Measurements from ENCODE around the gene ANKRD11. TPM values are rescaled to one million over a fixed set of nuclear protein-coding genes. Genes with fewer than 3 reads are reported as not detected.

Gene ANKRD11
- total RNA-seq, 4 donors from 2014 or later: 49.8 to 114 (median 82.2) TPM

GRCh38 chr16:89406277-89406888, 84.0 kb downstream of the ANKRD11 start:
- DNase-seq (ENCODE audit: low spot score): no peak
- no peak for ATAC-seq (ENCODE audit: low FRiP score)
- TF ChIP-seq, protein P1, sequence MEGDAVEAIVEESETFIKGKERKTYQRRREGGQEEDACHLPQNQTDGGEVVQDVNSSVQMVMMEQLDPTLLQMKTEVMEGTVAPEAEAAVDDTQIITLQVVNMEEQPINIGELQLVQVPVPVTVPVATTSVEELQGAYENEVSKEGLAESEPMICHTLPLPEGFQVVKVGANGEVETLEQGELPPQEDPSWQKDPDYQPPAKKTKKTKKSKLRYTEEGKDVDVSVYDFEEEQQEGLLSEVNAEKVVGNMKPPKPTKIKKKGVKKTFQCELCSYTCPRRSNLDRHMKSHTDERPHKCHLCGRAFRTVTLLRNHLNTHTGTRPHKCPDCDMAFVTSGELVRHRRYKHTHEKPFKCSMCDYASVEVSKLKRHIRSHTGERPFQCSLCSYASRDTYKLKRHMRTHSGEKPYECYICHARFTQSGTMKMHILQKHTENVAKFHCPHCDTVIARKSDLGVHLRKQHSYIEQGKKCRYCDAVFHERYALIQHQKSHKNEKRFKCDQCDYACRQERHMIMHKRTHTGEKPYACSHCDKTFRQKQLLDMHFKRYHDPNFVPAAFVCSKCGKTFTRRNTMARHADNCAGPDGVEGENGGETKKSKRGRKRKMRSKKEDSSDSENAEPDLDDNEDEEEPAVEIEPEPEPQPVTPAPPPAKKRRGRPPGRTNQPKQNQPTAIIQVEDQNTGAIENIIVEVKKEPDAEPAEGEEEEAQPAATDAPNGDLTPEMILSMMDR (IDR thresholded peaks at IDR 0.05): no peak

DNA sequence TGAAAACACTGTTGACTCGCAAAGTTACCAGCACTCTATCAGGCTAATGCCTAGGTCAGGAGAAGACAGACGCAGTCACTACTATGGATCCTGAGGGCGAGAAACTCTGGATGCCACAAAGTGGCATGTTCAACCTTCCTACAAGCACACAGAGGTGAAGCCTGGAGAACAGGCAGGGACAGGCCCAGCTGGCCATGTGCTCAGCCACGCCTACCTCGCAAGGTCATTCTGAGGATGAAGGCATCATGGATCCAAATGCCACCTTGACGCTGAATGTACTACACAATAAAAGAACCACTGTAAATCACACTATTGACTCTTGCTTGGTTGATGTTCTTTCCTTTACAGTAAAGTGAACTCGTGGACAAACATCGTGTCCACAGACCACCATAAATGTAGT, 85.8 kb downstream of the ANKRD11 start:
- no peak for ATAC-seq (ENCODE audit: low FRiP score)
- TF ChIP-seq, protein P1 (IDR thresholded peaks at IDR 0.05): no peak

GRCh38 chr16:89402962-89403361, 87.4 kb downstream of the ANKRD11 start:
- TF ChIP-seq, protein P1 (IDR thresholded peaks at IDR 0.05): no peak
- no peak for ATAC-seq (ENCODE audit: low FRiP score)
- no peak for DNase-seq (ENCODE audit: low spot score)

More for the DNA sequence above, 85.8 kb downstream of the ANKRD11 start:
- DNase-seq (ENCODE audit: low spot score): no peak

DNA sequence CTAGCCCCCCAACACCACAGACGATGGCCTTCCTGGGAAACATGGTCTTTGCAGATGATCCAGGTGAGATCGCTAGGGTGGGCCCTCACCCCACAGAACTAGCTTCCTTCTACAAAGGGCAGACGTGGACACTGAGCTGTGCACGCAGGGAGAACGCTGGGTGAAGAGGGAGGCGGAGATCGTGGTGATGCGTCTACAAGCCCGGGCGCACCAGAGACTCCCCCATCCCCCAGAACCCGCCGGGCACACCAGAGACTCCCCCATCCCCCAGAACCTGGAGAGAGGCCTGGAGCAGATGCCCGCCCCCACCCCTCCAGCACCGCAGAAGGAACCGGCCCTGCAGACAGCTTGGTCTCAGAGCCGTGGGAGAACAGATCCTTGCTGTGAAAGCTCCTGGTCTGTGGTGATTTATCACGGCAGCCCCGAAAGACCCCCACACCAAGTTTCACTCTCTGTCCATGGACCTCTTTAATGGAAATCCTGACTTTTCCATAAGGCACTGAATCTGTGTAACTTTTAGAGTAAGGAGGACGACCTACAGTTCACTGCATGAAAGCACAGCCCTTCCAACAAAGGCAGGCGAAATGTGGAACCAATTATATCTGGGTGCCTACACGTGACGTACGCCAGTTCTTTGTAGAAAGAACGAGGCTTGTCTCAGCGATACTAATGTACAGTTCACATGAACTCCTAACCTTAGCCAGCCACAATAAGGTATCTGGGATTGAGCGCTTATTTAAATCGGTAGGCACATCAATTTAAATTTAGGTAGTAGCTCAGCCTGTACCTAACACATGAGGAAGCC, 88.5 kb downstream of the ANKRD11 start:
- TF ChIP-seq, protein P1 (IDR thresholded peaks at IDR 0.05): no peak
- DNase-seq (ENCODE audit: low spot score) (no peak), ATAC-seq (ENCODE audit: low FRiP score) (no peak)

- TF ChIP-seq, protein P1 (IDR thresholded peaks at IDR 0.05): no peak
- no peak for ATAC-seq (ENCODE audit: low FRiP score)
- no peak for DNase-seq (ENCODE audit: low spot score)
These were observed 89.2 kb downstream of the ANKRD11 start for GRCh38 chr16:89401205-89401604.

GRCh38 chr16:89400740-89401139, 89.6 kb downstream of the ANKRD11 start:
- TF ChIP-seq, protein P1 (IDR thresholded peaks at IDR 0.05): no peak
- ATAC-seq (ENCODE audit: low FRiP score) (no peak), DNase-seq (ENCODE audit: low spot score) (no peak)

GRCh38 chr16:89398924-89399323, 91.4 kb downstream of the ANKRD11 start:
- ATAC-seq (ENCODE audit: low FRiP score): no peak
- TF ChIP-seq, protein P1 (IDR thresholded peaks at IDR 0.05): no peak
- DNase-seq (ENCODE audit: low spot score): no peak
